ENCODE measurements around the gene CACNA1F. TPM values are rescaled to one million over a fixed set of nuclear protein-coding genes. Genes with fewer than 3 reads are reported as not detected.

Gene CACNA1F
- total RNA-seq, 1 donor from 2014 or later = 1.4 TPM

DNA sequence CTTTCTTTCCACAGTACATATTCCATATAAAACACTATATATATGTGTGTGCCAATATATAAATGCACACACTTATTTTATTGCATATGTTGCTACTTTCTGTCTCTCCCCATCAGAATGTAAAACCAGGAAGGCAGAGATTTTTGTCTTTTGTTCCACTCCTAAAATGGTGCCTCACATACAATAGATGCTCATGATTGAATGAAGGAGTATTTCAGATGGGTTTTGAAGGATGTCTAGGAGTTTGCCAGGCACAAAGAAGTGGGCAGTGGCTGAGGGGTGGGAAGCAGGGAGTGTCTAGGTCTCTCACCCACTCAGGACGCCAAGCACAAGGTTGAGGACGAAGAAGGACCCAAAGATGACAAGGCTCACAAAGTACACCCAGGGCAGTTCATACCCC is 5.4 kb downstream of the CACNA1F start:
- intact Hi-C loops (cut with DNase I) = no loop called here
- ATAC-seq (no peak), DNase-seq (no peak)
- H3K36me3 ChIP-seq = no peaks in the 10 kb centered on the region
- H3K27me3 ChIP-seq = no peaks in the 10 kb centered on the region
- H3K9me3 ChIP-seq = no peaks in the 10 kb centered on the region
- TF ChIP-seq, protein P1, sequence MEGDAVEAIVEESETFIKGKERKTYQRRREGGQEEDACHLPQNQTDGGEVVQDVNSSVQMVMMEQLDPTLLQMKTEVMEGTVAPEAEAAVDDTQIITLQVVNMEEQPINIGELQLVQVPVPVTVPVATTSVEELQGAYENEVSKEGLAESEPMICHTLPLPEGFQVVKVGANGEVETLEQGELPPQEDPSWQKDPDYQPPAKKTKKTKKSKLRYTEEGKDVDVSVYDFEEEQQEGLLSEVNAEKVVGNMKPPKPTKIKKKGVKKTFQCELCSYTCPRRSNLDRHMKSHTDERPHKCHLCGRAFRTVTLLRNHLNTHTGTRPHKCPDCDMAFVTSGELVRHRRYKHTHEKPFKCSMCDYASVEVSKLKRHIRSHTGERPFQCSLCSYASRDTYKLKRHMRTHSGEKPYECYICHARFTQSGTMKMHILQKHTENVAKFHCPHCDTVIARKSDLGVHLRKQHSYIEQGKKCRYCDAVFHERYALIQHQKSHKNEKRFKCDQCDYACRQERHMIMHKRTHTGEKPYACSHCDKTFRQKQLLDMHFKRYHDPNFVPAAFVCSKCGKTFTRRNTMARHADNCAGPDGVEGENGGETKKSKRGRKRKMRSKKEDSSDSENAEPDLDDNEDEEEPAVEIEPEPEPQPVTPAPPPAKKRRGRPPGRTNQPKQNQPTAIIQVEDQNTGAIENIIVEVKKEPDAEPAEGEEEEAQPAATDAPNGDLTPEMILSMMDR (IDR thresholded peaks at IDR 0.05) = no peak
- H3K4me1 ChIP-seq = no peaks in the 10 kb centered on the region
- H3K27ac ChIP-seq = no peak overlapping the region
- H3K4me3 ChIP-seq = no peak overlapping the region

DNA sequence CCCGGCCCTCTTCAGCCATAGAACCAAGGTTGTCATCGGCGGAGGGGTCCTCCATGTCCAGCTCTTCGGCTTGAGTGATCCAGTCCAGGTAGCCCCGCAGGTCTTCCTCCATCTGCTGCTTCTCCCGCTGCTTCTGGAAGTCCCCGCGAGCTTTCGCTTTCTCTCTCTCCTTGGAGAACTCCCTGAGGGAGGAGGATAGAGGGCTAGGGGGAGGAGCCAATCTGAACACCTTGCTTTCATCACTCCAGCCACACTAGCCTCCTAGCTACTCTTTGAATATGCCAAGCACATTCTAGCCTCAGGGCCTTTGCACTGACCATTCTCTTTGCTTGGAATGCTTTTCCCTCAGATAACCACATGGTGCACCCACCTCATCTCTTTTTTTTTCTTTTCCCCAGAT is 6.2 kb downstream of the CACNA1F start:
- no peaks in the 10 kb centered on the region for H3K4me1 ChIP-seq
- H3K27me3 ChIP-seq = no peaks in the 10 kb centered on the region
- no peaks in the 10 kb centered on the region for H3K36me3 ChIP-seq
- H3K4me3 ChIP-seq = no peak overlapping the region
- DNase-seq = no peak
- no peak for ATAC-seq
- no peaks in the 10 kb centered on the region for H3K9me3 ChIP-seq
- H3K27ac ChIP-seq = no peak overlapping the region
- intact Hi-C loops (cut with DNase I) = no loop called here
- TF ChIP-seq, protein P1 (IDR thresholded peaks at IDR 0.05) = no peak

DNA sequence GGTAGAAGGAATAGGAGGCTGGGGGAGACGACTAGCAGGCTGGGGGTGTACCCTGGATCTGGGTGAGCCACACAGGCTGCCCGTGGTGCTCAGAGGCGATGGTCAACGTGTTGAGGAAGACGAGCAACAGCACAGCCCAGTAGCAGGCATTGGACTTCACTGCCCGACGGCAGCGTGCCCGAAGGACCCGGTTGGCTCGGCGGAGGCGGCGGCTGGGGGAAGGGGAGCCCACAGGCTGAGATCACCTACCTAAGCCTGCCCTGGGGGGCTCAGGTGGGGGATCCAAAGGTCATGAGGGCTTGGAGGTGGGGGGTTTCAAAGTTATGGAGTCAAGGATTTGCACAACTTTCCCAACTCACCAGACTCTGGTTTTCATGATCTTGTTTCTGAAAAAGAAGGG is 7.3 kb downstream of the CACNA1F start:
- no peaks in the 10 kb centered on the region for H3K4me1 ChIP-seq
- no peak for ATAC-seq
- no peak for DNase-seq
- H3K36me3 ChIP-seq = no peaks in the 10 kb centered on the region
- TF ChIP-seq, protein P1 (IDR thresholded peaks at IDR 0.05) = no peak
- no peaks in the 10 kb centered on the region for H3K9me3 ChIP-seq
- no peaks in the 10 kb centered on the region for H3K27me3 ChIP-seq
- intact Hi-C loops (cut with DNase I) = no loop called here
- no peak overlapping the region for H3K4me3 ChIP-seq
- no peak overlapping the region for H3K27ac ChIP-seq

DNA sequence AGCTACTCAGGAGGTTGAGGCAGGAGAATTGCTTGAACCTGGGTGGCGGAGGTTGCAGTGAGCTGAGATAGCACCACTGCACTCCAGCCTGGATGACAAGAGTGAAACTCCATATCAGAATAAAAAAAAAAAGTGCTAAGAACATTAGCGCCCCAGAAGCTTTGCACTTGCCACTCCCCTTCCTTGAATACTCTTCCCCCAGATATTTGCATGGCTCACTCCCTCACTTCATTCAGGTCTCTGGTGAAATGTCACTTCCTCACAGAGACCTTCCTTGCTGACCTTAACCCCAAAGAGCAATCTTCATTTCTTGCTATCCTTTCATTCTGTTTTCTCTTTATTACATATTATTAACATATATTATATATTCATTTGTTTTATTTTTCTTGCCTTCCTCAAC is 11.3 kb downstream of the CACNA1F start:
- Histone ChIP-seq H3K36me3 (no peaks in the 10 kb centered on the region), H3K27ac (no peak overlapping the region), H3K4me3 (no peak overlapping the region), H3K9me3 (no peaks in the 10 kb centered on the region), H3K27me3 (no peaks in the 10 kb centered on the region), H3K4me1 (no peaks in the 10 kb centered on the region)
- DNase-seq = no peak
- no peak for ATAC-seq
- intact Hi-C loops (cut with DNase I) = no loop called here
- TF ChIP-seq, protein P1 (IDR thresholded peaks at IDR 0.05) = no peak

DNA sequence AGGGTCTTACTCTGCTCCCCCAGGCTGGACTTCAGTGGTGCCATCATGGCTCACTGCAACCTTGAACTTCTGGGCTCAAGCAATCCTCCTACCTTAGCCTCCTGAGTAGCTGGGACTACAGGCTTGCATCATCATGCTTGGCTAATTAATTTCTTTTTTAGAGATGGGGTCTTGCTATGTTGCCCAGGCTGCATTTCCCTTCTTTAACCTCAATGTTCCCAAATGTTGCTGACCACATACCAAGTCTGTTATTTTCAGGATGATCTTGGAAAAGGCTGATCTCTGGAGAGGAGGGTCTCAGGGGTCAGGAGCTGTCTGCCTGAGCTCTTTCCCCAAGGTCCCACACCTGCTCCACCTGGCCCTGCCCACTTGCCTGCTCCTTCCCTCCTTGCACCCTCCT is 13.0 kb downstream of the CACNA1F start:
- no peaks in the 10 kb centered on the region for H3K36me3 ChIP-seq
- H3K27ac ChIP-seq = no peak overlapping the region
- no peak for DNase-seq
- no peaks in the 10 kb centered on the region for H3K4me1 ChIP-seq
- intact Hi-C loops (cut with DNase I) = no loop called here
- H3K4me3 ChIP-seq = no peak overlapping the region
- no peaks in the 10 kb centered on the region for H3K9me3 ChIP-seq
- TF ChIP-seq, protein P1 (IDR thresholded peaks at IDR 0.05) = no peak
- H3K27me3 ChIP-seq = no peaks in the 10 kb centered on the region
- ATAC-seq = no peak

DNA sequence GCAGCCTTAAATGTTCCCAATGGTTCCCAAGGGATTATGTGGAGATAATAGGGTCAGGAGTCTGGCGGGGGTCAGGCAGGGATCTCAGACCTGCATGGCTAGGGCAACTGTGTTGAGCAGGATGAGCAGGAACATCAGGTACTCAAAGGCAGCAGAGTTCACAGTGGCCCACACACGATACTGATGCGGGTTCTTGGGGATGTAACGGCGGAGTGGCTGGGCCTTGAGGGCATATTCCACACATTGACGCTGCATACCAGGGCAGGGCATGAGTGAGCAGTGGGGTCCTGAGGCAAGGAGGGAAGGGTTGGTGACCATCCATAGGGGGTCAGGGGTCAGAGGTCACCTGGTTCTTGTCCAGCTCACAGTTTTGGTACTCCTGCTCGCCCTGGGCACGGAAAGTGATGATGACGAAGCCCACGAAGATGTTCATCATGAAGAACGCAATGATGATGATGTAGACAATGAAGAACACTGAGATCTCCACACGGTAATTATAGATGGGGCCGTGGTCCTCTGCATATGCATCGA is 18.1 kb downstream of the CACNA1F start:
- ATAC-seq = no peak
- H3K27me3 ChIP-seq = no peaks in the 10 kb centered on the region
- H3K4me1 ChIP-seq = no peaks in the 10 kb centered on the region
- no peak for DNase-seq
- H3K27ac ChIP-seq = no peak overlapping the region
- intact Hi-C loops (cut with DNase I) = no loop called here
- no peaks in the 10 kb centered on the region for H3K9me3 ChIP-seq
- no peak overlapping the region for H3K4me3 ChIP-seq
- TF ChIP-seq, protein P1 (IDR thresholded peaks at IDR 0.05) = no peak
- H3K36me3 ChIP-seq = no peaks in the 10 kb centered on the region

Measured in upper lobe of right lung (tissue), 1 donor.